H9 (cell line): Measurements from ENCODE around the gene DKK3. TPM values are rescaled to one million over a fixed set of nuclear protein-coding genes. Genes with fewer than 3 reads are reported as not detected.

Source experiments
- DNase-seq: peaks from one replicate; pipeline ENCODE4 v3.0.0-alpha.2; 2017
- H2AFZ ChIP-seq: one replicate; pipeline ENCODE4 v1.6.1; 2013; ENCODE audit warnings: mild to moderate bottlenecking, low read length, control low read depth, moderate library complexity
- H2AK5ac ChIP-seq: 2 replicates; pipeline ENCODE4 v1.6.1; 2013; ENCODE audit warnings: low read length, control low read depth, mixed read lengths; ENCODE audit not compliant: insufficient read length
- H2BK120ac ChIP-seq: one replicate; pipeline ENCODE4 v1.6.1; 2013; ENCODE audit warnings: low read depth, mild to moderate bottlenecking, low read length, control low read depth, inconsistent platforms; ENCODE audit not compliant: poor library complexity, severe bottlenecking
- H2BK12ac ChIP-seq: 2 replicates; pipeline ENCODE4 v1.6.1; 2013; ENCODE audit warnings: low read length, control low read depth, mixed read lengths, low read depth; ENCODE audit not compliant: insufficient read length
- H2BK15ac ChIP-seq: 2 replicates; pipeline ENCODE4 v1.6.1; 2013; ENCODE audit warnings: low read depth, low read length, control low read depth
- H2BK20ac ChIP-seq: one replicate; pipeline ENCODE4 v1.6.1; 2013; ENCODE audit warnings: low read depth, mild to moderate bottlenecking, low read length, control low read depth, inconsistent platforms; ENCODE audit not compliant: poor library complexity, severe bottlenecking
- H2BK5ac ChIP-seq: 2 replicates; pipeline ENCODE4 v1.6.1; 2013; ENCODE audit warnings: low read length, control low read depth, mixed read lengths; ENCODE audit not compliant: insufficient read length
- H3K14ac ChIP-seq: 2 replicates; pipeline ENCODE4 v1.6.1; 2013; ENCODE audit warnings: low read length, control low read depth; ENCODE audit not compliant: insufficient read depth
- H3K18ac ChIP-seq: 2 replicates; pipeline ENCODE4 v1.6.1; 2013; ENCODE audit warnings: low read depth, mild to moderate bottlenecking, mixed read lengths, low read length, control low read depth; ENCODE audit not compliant: insufficient read length
- H3K23ac ChIP-seq: 2 replicates; pipeline ENCODE4 v1.6.1; 2013; ENCODE audit warnings: low read length, control low read depth, mixed read lengths, low read depth; ENCODE audit not compliant: insufficient read length
- H3K23me2 ChIP-seq: 2 replicates; pipeline ENCODE4 v1.6.1; 2013; ENCODE audit warnings: low read depth, mild to moderate bottlenecking, mixed read lengths, low read length, control low read depth; ENCODE audit not compliant: insufficient read length, poor library complexity, severe bottlenecking
- H3K27ac ChIP-seq: 2 replicates; pipeline ENCODE4 v1.5.1; 2013; ENCODE audit warnings: low read length, control low read depth, mixed read lengths, low read depth; ENCODE audit not compliant: insufficient read length
- H3K27me3 ChIP-seq: 2 replicates; pipeline ENCODE4 v1.6.1; 2013; ENCODE audit warnings: low read length, control low read depth, inconsistent platforms; ENCODE audit not compliant: insufficient read depth
- H3K4ac ChIP-seq: 2 replicates; pipeline ENCODE4 v1.6.1; 2013; ENCODE audit warnings: low read depth, mild to moderate bottlenecking, control low read depth, inconsistent platforms, low read length, moderate library complexity
- H3K4me1 ChIP-seq: 2 replicates; pipeline ENCODE4 v1.6.1; 2013; ENCODE audit warnings: low read length, control low read depth, inconsistent platforms; ENCODE audit not compliant: insufficient read depth
- H3K4me2 ChIP-seq: 2 replicates; pipeline ENCODE4 v1.6.1; 2013; ENCODE audit warnings: low read length, control low read depth, mixed read lengths; ENCODE audit not compliant: insufficient read length, insufficient read depth
- H3K56ac ChIP-seq: 2 replicates; pipeline ENCODE4 v1.6.1; 2013; ENCODE audit warnings: low read depth, mild to moderate bottlenecking, mixed read lengths, low read length, control low read depth; ENCODE audit not compliant: insufficient read length
- H3K79me1 ChIP-seq: 2 replicates; pipeline ENCODE4 v1.6.1; 2013; ENCODE audit warnings: low read depth, mild to moderate bottlenecking, moderate library complexity, low read length, control low read depth, inconsistent platforms; ENCODE audit not compliant: insufficient read depth, poor library complexity, severe bottlenecking
- H3K79me2 ChIP-seq: 2 replicates; pipeline ENCODE4 v1.6.1; 2013; ENCODE audit warnings: low read length, control low read depth, inconsistent platforms; ENCODE audit not compliant: insufficient read depth
- H3K9ac ChIP-seq: 2 replicates; pipeline ENCODE4 v1.6.1; 2013; ENCODE audit warnings: low read length, control low read depth, mixed read lengths; ENCODE audit not compliant: insufficient read length; ENCODE audit errors: extremely low read depth
- H3K9me3 ChIP-seq: one replicate; pipeline ENCODE4 v1.6.1; 2013; ENCODE audit warnings: low read depth, low read length, inconsistent platforms; ENCODE audit not compliant: control insufficient read depth
- H3T11ph ChIP-seq: one replicate; pipeline ENCODE4 v1.6.1; 2013; ENCODE audit warnings: mild to moderate bottlenecking, low read length, control low read depth, inconsistent platforms
- H4K20me1 ChIP-seq: one replicate; pipeline ENCODE4 v1.6.1; 2013; ENCODE audit not compliant: control insufficient read depth, insufficient read length, insufficient read depth
- H4K5ac ChIP-seq: 2 replicates; pipeline ENCODE4 v1.6.1; 2013; ENCODE audit warnings: low read depth, mild to moderate bottlenecking, mixed read lengths, low read length, control low read depth; ENCODE audit not compliant: insufficient read length
- H4K8ac ChIP-seq: replicated peaks from 2 replicates; pipeline ENCODE4 v1.6.1; 2013; ENCODE audit warnings: low read length, control low read depth, mixed read lengths, low read depth; ENCODE audit not compliant: insufficient read length
- H4K91ac ChIP-seq: 2 replicates; pipeline ENCODE4 v1.6.1; 2013; ENCODE audit warnings: low read depth, mild to moderate bottlenecking, moderate library complexity, mixed read lengths, low read length, control low read depth; ENCODE audit not compliant: insufficient read length
- H3K27ac Mint-ChIP-seq, 3 experiments: 2 replicates in 2 of 3; 3 replicates in 1 of 3; pipeline ENCODE4 v1.8.0; 2020 to 2021; ENCODE audit warnings: mixed read lengths in 3 of 3, mild to moderate bottlenecking in 1 of 3, moderate library complexity in 1 of 3
- H3K27me3 Mint-ChIP-seq: 2 replicates; pipeline ENCODE4 v1.8.0; 2021; ENCODE audit warnings: low read depth, mild to moderate bottlenecking, moderate library complexity, mixed read lengths
- H3K36me3 Mint-ChIP-seq, 3 experiments: 2 replicates in 2 of 3; 3 replicates in 1 of 3; pipeline ENCODE4 v1.8.0; 2020 to 2021; ENCODE audit warnings: low read depth in 3 of 3, mixed read lengths in 3 of 3; ENCODE audit not compliant: insufficient read depth in 1 of 3
- H3K4me1 Mint-ChIP-seq, 2 experiments: 2 replicates each; pipeline ENCODE4 v1.8.0; 2020; ENCODE audit warnings: mixed read lengths in 2 of 2
- H3K4me3 Mint-ChIP-seq, 2 experiments: 2 replicates in 1 of 2; 3 replicates in 1 of 2; pipeline ENCODE4 v1.8.0; 2020 to 2021; ENCODE audit warnings: mild to moderate bottlenecking in 2 of 2, mixed read lengths in 2 of 2, moderate library complexity in 1 of 2
- H3K9me3 Mint-ChIP-seq, 2 experiments: 2 replicates in 1 of 2; 3 replicates in 1 of 2; pipeline ENCODE4 v1.8.0; 2020; ENCODE audit warnings: mild to moderate bottlenecking in 2 of 2, mixed read lengths in 2 of 2, moderate library complexity in 1 of 2
- CTCF ChIP-seq: fragments of 200-600 bp; sonication (generic); conservative IDR thresholded peaks from 3 replicates; pipeline ENCODE4 v1.8.0; 2021; ENCODE audit warnings: antibody characterized with exemption, mild to moderate bottlenecking
- WGBS: extraction: QIAGEN DNeasy Blood & Tissue Kit; methylation state at CpG from one replicate; pipeline ENCODE4 v1.1.7; 2013; ENCODE audit warnings: missing lambda C conversion rate, low lambda C conversion rate, mixed read lengths; ENCODE audit not compliant: insufficient read length; ENCODE audit errors: extremely low coverage; 5-methylcytosine and 5-hydroxymethylcytosine counted together
- total RNA-seq: library from RNA; stranded (reverse); gene quantifications from 2 replicates; pipeline ENCODE4 v1.2.1, GENCODE V29; 2021

Gene DKK3
- total RNA-seq, 1 experiment from 2014 or later: 17.1 TPM

DNA sequence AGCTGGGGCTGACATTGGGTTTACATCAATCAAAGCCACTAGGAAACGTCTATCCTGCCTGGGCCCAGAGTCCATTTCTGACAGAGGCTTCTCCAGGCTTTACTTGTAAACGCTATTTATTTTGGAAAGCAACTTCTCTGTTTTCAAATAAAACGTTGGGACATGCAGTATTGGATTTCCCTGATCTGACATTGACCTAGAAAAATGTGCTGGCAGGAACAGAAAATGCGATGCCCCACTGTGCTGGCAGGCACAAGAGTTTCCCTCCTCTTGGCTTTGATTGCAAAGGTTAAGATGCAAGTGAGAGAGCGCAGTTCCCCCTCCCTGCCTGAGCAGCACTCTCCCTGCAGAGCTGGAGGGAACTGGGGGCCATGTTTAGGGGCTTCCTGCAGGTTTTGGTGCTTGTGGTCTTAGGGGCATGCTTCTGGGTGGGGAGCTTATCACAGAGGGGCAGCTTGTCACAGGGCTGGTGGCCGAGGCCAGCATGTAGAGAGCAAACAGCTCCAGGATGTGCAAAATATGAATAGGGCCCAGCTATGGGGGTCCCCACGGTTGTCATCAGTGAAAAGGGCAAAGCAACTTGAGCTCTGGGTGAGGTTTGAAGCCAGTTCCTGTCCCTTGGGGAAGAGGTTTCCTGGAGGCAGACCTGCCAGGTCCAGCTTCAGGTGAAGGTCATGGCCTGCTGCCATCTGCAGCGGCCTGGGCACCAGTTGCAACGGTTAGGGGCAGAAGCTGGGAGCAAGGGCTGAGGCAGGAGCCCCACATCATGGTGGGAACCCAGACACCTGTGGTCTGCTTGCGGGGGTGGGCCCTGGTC, 42.3 kb upstream of the DKK3 start:
- no peak overlapping the region for H2BK20ac ChIP-seq
- H3T11ph ChIP-seq: no peak overlapping the region
- no peak overlapping the region for H3K27ac ChIP-seq
- no peak overlapping the region for H4K8ac ChIP-seq
- no peak for DNase-seq
- no peak overlapping the region for H2BK120ac ChIP-seq
- no peak overlapping the region for H4K5ac ChIP-seq
- Mint-ChIP-seq H3K4me1 (peaks cover 8 to 10% of the 10 kb centered on the region in 2 experiments), H3K27me3 (peaks cover 3% of the 10 kb centered on the region; the same call in 1 of the 2 replicates), H3K9me3 (peaks cover 0 to 6% of the 10 kb centered on the region in 2 experiments; a peak in 2 of 5 replicates), H3K36me3 (peaks cover 0 to 5% (median 0%) of the 10 kb centered on the region in 3 experiments; a peak in 1 of 7 replicates), H3K4me3 (no peak overlapping the region), H3K27ac (peak overlapping the region in 2 of 3 experiments; percentile 35 to 83; a peak in 3 of 7 replicates)
- no peak for TF ChIP-seq CTCF
- no peak overlapping the region for H3K23ac ChIP-seq
- no peak overlapping the region for H2AFZ ChIP-seq
- no peak overlapping the region for H2BK12ac ChIP-seq
- H3K4me2 ChIP-seq: no peak overlapping the region
- no peak overlapping the region for H3K9ac ChIP-seq
- no peak overlapping the region for H2BK5ac ChIP-seq
- no peak overlapping the region for H2BK15ac ChIP-seq
- WGBS: no CpG with 5 or more reads among the region's 10 CpGs
- no peaks in the 10 kb centered on the region for H3K9me3 ChIP-seq
- H4K20me1 ChIP-seq: no peaks in the 10 kb centered on the region
- no peaks in the 10 kb centered on the region for H3K79me2 ChIP-seq
- H2AK5ac ChIP-seq: no peak overlapping the region
- H3K4me1 ChIP-seq: no peaks in the 10 kb centered on the region
- no peaks in the 10 kb centered on the region for H3K27me3 ChIP-seq
- H3K23me2 ChIP-seq: no peaks in the 10 kb centered on the region
- no peak overlapping the region for H3K14ac ChIP-seq
- H3K18ac ChIP-seq: no peak overlapping the region
- H3K4ac ChIP-seq: no peak overlapping the region
- no peak overlapping the region for H4K91ac ChIP-seq
- no peak overlapping the region for H3K56ac ChIP-seq
- H3K79me1 ChIP-seq: no peaks in the 10 kb centered on the region
